DND-41 (cell line): Measurements from ENCODE around the gene MYEF2.

Experiments
- CTCF ChIP-seq: IDR thresholded peaks from 2 replicates; pipeline ENCODE4 v1.5.1; 2012; ENCODE audit warnings: borderline replicate concordance, low read length, moderate library complexity, mild to moderate bottlenecking; ENCODE audit not compliant: poor library complexity, severe bottlenecking; ENCODE audit errors: extremely low read depth
- EZH2 ChIP-seq: IDR thresholded peaks from 3 replicates; pipeline ENCODE4 v1.6.1; 2012; ENCODE audit warnings: borderline replicate concordance, low read depth, mild to moderate bottlenecking, moderate library complexity, low read length, inconsistent platforms; ENCODE audit not compliant: severe bottlenecking

- peak; percentile 38 for TF ChIP-seq CTCF
- no peak for TF ChIP-seq EZH2
Observed at GRCh38 chr15:48112242-48112641, 65.9 kb downstream of the MYEF2 start.
